GM13976 (cell line): ENCODE measurements around the gene C22orf23.
"Not testable (repeated sequence)": the region's sequence is repeated elsewhere in the genome, so short reads cannot be mapped to it uniquely, and the experiment has no call there.

ENCODE experiments used
- DNase-seq: peaks from one replicate; pipeline ENCODE4 v3.0.0; 2012; ENCODE audit warnings: low spot score
- CTCF ChIP-seq: IDR thresholded peaks from 2 replicates; pipeline ENCODE4 v1.5.1; 2012; ENCODE audit warnings: borderline replicate concordance, mild to moderate bottlenecking; ENCODE audit not compliant: insufficient read depth; ENCODE audit errors: extremely low read depth, missing control alignments, control extremely low read depth
- in situ Hi-C: fragments of 300-500 bp; cut with MboI; formaldehyde crosslinking; loops from one replicate; pipeline ENCODE4 v1.12.0; 2022; ENCODE audit warnings: low sequenced_read_pairs, mixed read lengths, inconsistent platforms; ENCODE audit not compliant: unreplicated experiment

The C22orf23 gene

GRCh38 chr22:37982938-37983859 is 29.8 kb upstream of the C22orf23 start:
- DNase-seq: no peak
- no peak for TF ChIP-seq CTCF
- in situ Hi-C loops: no loop called here

- in situ Hi-C loops: no loop called here
- TF ChIP-seq CTCF: no peak
- no peak for DNase-seq
Observed at GRCh38 chr22:37982151-37982785, 28.9 kb upstream of the C22orf23 start.

GRCh38 chr22:37981282-37982011 is 28.0 kb upstream of the C22orf23 start:
- in situ Hi-C loops: no loop called here
- no peak for TF ChIP-seq CTCF
- no peak for DNase-seq

- in situ Hi-C loops: no loop called here
- DNase-seq: no peak
- no peak for TF ChIP-seq CTCF
Observed at GRCh38 chr22:37979782-37980181, 26.4 kb upstream of the C22orf23 start.

GRCh38 chr22:37976547-37976946 is 23.1 kb upstream of the C22orf23 start:
- no peak for TF ChIP-seq CTCF
- DNase-seq: no peak
- in situ Hi-C loops: no loop called here

GRCh38 chr22:37976022-37976421 is 22.6 kb upstream of the C22orf23 start:
- in situ Hi-C loops, DNase-seq: not testable (repeated sequence)
